ENCODE data around the gene EIF2B2.

- TF ChIP-seq EP300 (IDR thresholded peaks at IDR 0.05; ENCODE audit: borderline replicate concordance in 1 of 2, low read depth in 1 of 2, low read length in 1 of 2) (no peak), GABPA (IDR thresholded peaks at IDR 0.05; ENCODE audit: low read depth) (no peak), JUND (IDR thresholded peaks at IDR 0.05) (no peak)
Observed at GRCh38 chr14:74985028-74985310, 17.8 kb upstream of the EIF2B2 start.

All from SK-N-SH (cell line).